GM18526 (cell line): ENCODE data around the gene PHYH.

Experiments
- POLR2A ChIP-seq: IDR thresholded peaks from 3 replicates; pipeline ENCODE4 v1.6.1; 2011; ENCODE audit not compliant: insufficient read length; ENCODE audit errors: extremely low read depth

The PHYH gene

GRCh38 chr10:13299437-13300287, at the start of gene PHYH:
PHYH (minus strand) TSS chr10:13300064; CDS start chr10:13300042, 22 bp downstream.
- TF ChIP-seq POLR2A: peak; percentile 61

GRCh38 chr10:13348216-13349017, 48.6 kb upstream of the PHYH start, which contains the start of gene SEPHS1:
SEPHS1 (minus strand) TSS chr10:13348293; CDS start chr10:13344950, 3,343 bp downstream.
- TF ChIP-seq POLR2A: peak; percentile 53

- TF ChIP-seq POLR2A: peak; percentile 47
Measured at GRCh38 chr10:13347500-13348156, 47.8 kb upstream of the PHYH start.

- no peak for TF ChIP-seq POLR2A
Measured at GRCh38 chr10:13347043-13347499, 47.2 kb upstream of the PHYH start.

- no peak for TF ChIP-seq POLR2A
Measured at GRCh38 chr10:13346283-13347042, 46.6 kb upstream of the PHYH start.

GRCh38 chr10:13340626-13341376, 40.9 kb upstream of the PHYH start:
- TF ChIP-seq POLR2A: no peak

- TF ChIP-seq POLR2A: no peak
Measured at GRCh38 chr10:13340068-13340467, 40.2 kb upstream of the PHYH start.

GRCh38 chr10:13338390-13339110, 38.7 kb upstream of the PHYH start:
- TF ChIP-seq POLR2A: no peak

- no peak for TF ChIP-seq POLR2A
Measured at GRCh38 chr10:13337827-13338196, 37.9 kb upstream of the PHYH start.

GRCh38 chr10:13337128-13337826, 37.4 kb upstream of the PHYH start:
- no peak for TF ChIP-seq POLR2A

- TF ChIP-seq POLR2A: no peak
Measured at GRCh38 chr10:13335881-13336280, 36.0 kb upstream of the PHYH start.

- no peak for TF ChIP-seq POLR2A
Measured at GRCh38 chr10:13334556-13334955, 34.7 kb upstream of the PHYH start.

GRCh38 chr10:13331646-13332045, 31.8 kb upstream of the PHYH start:
- TF ChIP-seq POLR2A: no peak
